GM12875 (cell line): ENCODE measurements around the gene PCDHGB5.
A peak's percentile ranks its signal among the peaks of the same experiment; 100 is the strongest.
"Not testable (repeated sequence)": the region's sequence is repeated elsewhere in the genome, so short reads cannot be mapped to it uniquely, and the experiment has no call there.

ENCODE experiments used
- H3K4me3 ChIP-seq: one replicate; pipeline ENCODE4 v1.5.1; 2011; ENCODE audit warnings: low read depth, low read length, control low read depth
- TF ChIP-seq, protein P1 (sequence below): IDR thresholded peaks from 2 replicates; pipeline ENCODE4 v1.5.1; 2011; ENCODE audit warnings: low read depth, mild to moderate bottlenecking, control low read depth, inconsistent platforms, low read length, moderate library complexity, borderline replicate concordance; ENCODE audit not compliant: insufficient read depth

PCDHGB5 gene

GRCh38 chr5:141409598-141410306, 12.0 kb downstream of the PCDHGB5 start:
- TF ChIP-seq, protein P1, sequence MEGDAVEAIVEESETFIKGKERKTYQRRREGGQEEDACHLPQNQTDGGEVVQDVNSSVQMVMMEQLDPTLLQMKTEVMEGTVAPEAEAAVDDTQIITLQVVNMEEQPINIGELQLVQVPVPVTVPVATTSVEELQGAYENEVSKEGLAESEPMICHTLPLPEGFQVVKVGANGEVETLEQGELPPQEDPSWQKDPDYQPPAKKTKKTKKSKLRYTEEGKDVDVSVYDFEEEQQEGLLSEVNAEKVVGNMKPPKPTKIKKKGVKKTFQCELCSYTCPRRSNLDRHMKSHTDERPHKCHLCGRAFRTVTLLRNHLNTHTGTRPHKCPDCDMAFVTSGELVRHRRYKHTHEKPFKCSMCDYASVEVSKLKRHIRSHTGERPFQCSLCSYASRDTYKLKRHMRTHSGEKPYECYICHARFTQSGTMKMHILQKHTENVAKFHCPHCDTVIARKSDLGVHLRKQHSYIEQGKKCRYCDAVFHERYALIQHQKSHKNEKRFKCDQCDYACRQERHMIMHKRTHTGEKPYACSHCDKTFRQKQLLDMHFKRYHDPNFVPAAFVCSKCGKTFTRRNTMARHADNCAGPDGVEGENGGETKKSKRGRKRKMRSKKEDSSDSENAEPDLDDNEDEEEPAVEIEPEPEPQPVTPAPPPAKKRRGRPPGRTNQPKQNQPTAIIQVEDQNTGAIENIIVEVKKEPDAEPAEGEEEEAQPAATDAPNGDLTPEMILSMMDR: no peak
- no peak overlapping the region for H3K4me3 ChIP-seq

DNA sequence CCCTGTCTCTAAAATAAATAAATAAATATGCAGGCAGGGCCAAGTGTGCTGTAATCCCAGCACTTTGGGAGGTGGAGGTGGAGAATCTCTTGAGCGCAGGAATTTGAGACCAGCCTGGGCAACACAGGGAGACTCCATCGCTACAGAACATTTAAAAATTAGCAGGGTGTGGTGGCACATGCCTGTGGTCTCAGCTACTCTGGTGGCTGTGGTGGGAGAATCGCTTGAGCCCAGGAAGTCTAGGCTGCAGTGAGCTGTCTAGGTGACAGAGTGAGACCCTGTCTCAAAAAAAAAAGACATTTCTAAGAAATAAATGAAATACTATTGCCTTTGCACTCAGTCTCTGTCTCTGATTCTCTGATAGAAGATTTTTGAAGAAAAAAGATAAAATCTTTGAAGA, 13.8 kb downstream of the PCDHGB5 start:
- H3K4me3 ChIP-seq: no peak overlapping the region
- TF ChIP-seq, protein P1: no peak

DNA sequence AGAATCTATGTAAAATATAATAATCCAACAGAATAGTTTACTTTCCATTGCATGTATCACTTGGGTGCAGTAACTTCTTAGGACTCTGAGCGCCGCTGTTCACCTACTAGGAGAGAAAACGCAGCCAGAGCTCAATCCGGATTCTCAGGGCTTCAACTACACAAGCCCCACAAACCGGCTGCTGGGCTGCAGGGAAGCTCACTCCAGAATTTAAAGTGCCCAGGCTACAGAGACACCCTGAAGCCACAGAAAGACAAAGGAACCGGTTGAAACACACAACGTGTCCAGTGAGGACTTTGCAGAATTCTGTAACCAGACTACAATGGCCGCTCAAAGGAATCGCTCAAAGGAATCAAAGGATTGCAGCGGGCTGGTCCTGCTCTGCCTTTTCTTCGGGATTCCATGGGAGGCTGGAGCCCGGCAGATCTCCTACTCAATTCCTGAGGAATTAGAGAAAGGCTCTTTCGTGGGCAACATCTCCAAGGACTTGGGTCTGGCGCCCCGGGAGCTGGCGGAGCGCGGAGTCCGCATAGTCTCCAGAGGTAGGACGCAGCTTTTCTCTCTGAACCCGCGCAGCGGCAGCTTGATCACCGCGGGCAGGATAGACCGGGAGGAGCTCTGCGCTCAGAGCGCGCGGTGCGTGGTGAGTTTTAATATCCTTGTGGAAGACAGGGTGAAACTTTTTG, 15.2 kb downstream of the PCDHGB5 start, which contains the start of gene PCDHGA10:
PCDHGA10 (plus strand) TSS at position 134 of the 686 bp plus-strand sequence; CDS start at position 323, 189 bp downstream.
- TF ChIP-seq, protein P1: peak; percentile 66
- H3K4me3 ChIP-seq: peak within 1 kb of the TSS; percentile 79

- TF ChIP-seq, protein P1: no peak
- peak overlapping the region; percentile 79 for H3K4me3 ChIP-seq
Observed at GRCh38 chr5:141413540-141414069, 15.9 kb downstream of the PCDHGB5 start.

DNA sequence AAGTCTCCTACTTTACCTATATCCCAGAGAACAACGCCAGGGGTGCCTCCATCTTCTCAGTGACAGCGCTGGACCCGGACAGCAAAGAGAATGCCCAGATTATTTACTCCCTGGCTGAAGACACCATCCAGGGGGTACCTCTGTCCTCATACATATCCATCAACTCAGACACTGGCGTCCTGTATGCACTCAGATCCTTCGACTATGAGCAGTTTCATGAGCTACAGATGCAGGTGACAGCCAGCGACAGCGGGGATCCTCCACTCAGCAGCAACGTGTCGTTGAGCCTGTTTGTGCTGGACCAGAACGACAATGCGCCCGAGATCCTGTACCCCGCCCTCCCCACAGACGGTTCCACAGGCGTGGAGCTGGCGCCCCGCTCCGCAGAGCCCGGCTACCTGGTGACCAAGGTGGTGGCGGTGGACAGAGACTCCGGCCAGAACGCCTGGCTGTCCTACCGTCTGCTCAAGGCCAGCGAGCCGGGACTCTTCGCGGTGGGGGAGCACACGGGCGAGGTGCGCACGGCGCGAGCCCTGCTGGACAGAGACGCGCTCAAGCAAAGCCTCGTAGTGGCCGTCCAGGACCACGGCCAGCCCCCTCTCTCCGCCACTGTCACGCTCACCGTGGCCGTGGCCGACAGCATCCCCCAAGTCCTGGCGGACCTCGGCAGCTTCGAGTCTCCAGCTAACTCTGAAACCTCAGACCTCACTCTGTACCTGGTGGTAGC, 17.0 kb downstream of the PCDHGB5 start:
- not testable (repeated sequence) for H3K4me3 ChIP-seq

- not testable (repeated sequence) for H3K4me3 ChIP-seq
Observed at GRCh38 chr5:141415275-141415618, 17.5 kb downstream of the PCDHGB5 start.

DNA sequence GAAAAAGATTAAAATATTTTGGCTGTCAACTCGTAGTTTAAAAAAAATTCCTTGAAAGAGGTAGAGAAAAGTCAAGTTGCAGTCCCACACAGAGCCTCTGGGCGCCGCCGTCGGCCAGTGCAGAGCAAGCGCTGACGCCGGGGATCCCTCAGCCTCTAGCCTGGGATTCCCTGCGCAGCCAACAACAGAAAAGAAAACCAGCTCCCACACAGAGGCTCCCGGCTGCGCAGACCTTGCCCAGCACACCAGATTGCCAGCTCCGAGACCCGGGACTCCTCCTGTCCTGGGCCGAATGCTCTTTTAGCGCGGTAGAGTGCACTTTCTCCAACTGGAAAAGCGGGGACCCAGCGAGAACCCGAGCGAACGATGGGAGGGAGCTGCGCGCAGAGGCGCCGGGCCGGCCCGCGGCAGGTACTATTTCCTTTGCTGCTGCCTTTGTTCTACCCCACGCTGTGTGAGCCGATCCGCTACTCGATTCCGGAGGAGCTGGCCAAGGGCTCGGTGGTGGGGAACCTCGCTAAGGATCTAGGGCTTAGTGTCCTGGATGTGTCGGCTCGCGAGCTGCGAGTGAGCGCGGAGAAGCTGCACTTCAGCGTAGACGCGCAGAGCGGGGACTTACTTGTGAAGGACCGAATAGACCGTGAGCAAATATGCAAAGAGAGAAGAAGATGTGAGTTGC, 19.9 kb downstream of the PCDHGB5 start, which contains the start of gene PCDHGB7:
PCDHGB7 (plus strand) TSS at position 184 of the 679 bp plus-strand sequence; CDS start at position 367, 183 bp downstream.
- H3K4me3 ChIP-seq: peak within 1 kb of the TSS; percentile 61
- TF ChIP-seq, protein P1: peak; percentile 82
